AG04450 (cell line): ENCODE data around the gene ITM2C. TPM values are rescaled to one million over a fixed set of nuclear protein-coding genes. Genes with fewer than 3 reads are reported as not detected.

ENCODE experiments used
- CTCF ChIA-PET: fragments of 300-600, 350-600 bp; formaldehyde crosslinking; extraction: SDS; loops from one replicate; lab custom pipeline; 2022; ENCODE audit warnings: antibody characterized with exemption, inconsistent platforms; lab: Charles Lee
- POLR2A ChIA-PET: fragments of 350-600 bp; formaldehyde crosslinking; extraction: SDS; loops from one replicate; lab custom pipeline; 2021; ENCODE audit warnings: antibody characterized with exemption, inconsistent platforms; lab: Yijun Ruan, JAX
- DNase-seq: peaks from one replicate; pipeline ENCODE4 v3.0.0-alpha.2; 2011; ENCODE audit warnings: low read depth, low spot score
- H3K27ac ChIP-seq: one replicate; pipeline ENCODE4 v1.5.1; 2012; ENCODE audit warnings: low read depth, low read length, control low read depth
- H3K27me3 ChIP-seq: one replicate; pipeline ENCODE4 v1.6.0; 2012; ENCODE audit warnings: low read length; ENCODE audit not compliant: control insufficient read depth, insufficient read depth
- H3K4me3 ChIP-seq: 2 replicates; pipeline ENCODE4 v1.5.1; 2011; ENCODE audit warnings: mild to moderate bottlenecking, low read depth, low read length, control low read depth
- H3K9me3 ChIP-seq: 2 replicates; pipeline ENCODE4 v1.5.1; 2012; ENCODE audit warnings: low read length; ENCODE audit not compliant: control insufficient read depth, insufficient read depth
- CTCF ChIP-seq: IDR thresholded peaks from 2 replicates; pipeline ENCODE4 v1.5.1; 2011; ENCODE audit warnings: low read depth, low read length, control low read depth, inconsistent platforms
- polyA plus RNA-seq: library from polyadenylated mRNA; depleted of rRNA; stranded (reverse); fragments of >200 nt; gene quantifications from 2 replicates; pipeline ENCODE4 v1.2.3, GENCODE V29; 2011

Gene ITM2C
- polyA plus RNA-seq, 1 experiment: 371 TPM

- no peak for DNase-seq
- Histone ChIP-seq H3K27me3 (peaks cover 36% of the 10 kb centered on the region), H3K27ac (no peak overlapping the region), H3K4me3 (no peak overlapping the region), H3K9me3 (no peaks in the 10 kb centered on the region)
- TF ChIP-seq CTCF: no peak
- ChIA-PET POLR2A (no interaction called here), CTCF (interaction anchor here (1.3 to 12.0 kb wide), 2 partner anchors 88 to 154 kb away, joined by 4 to 184 read pairs; no protein-coding TSS in a partner anchor)
Observed at GRCh38 chr2:230898713-230899091, 34.0 kb downstream of the ITM2C start.

GRCh38 chr2:230899287-230899686 is 34.5 kb downstream of the ITM2C start:
- peaks cover 36% of the 10 kb centered on the region for H3K27me3 ChIP-seq
- POLR2A ChIA-PET: no interaction called here
- TF ChIP-seq CTCF: no peak
- CTCF ChIA-PET: interaction anchor here (1.3 to 12.0 kb wide), 2 partner anchors 87 to 154 kb away, joined by 4 to 184 read pairs; no protein-coding TSS in a partner anchor
- H3K4me3 ChIP-seq: no peak overlapping the region
- DNase-seq: no peak
- H3K9me3 ChIP-seq: no peaks in the 10 kb centered on the region
- H3K27ac ChIP-seq: no peak overlapping the region

- DNase-seq: no peak
- H3K27ac ChIP-seq: no peak overlapping the region
- H3K9me3 ChIP-seq: no peaks in the 10 kb centered on the region
- ChIA-PET CTCF (interaction anchor here (1.3 to 12.0 kb wide), 2 partner anchors 87 to 153 kb away, joined by 4 to 184 read pairs; no protein-coding TSS in a partner anchor), POLR2A (no interaction called here)
- TF ChIP-seq CTCF: no peak
- H3K27me3 ChIP-seq: peaks cover 36% of the 10 kb centered on the region
- H3K4me3 ChIP-seq: no peak overlapping the region
Observed at GRCh38 chr2:230899786-230900185, 35.0 kb downstream of the ITM2C start.

GRCh38 chr2:230900336-230900995 is 35.7 kb downstream of the ITM2C start:
- no peak for DNase-seq
- Histone ChIP-seq H3K4me3 (no peak overlapping the region), H3K9me3 (no peaks in the 10 kb centered on the region), H3K27ac (no peak overlapping the region), H3K27me3 (peaks cover 36% of the 10 kb centered on the region)
- ChIA-PET CTCF (interaction anchor here (0.7 to 12.0 kb wide), 5 partner anchors 9 to 158 kb away, joined by 4 to 184 read pairs (median 5); no protein-coding TSS in a partner anchor), POLR2A (interaction anchor here (1.0 kb wide), 1 partner anchor 156 kb away, joined by 3 read pairs; the partner anchor contains the start of gene PSMD1)
- TF ChIP-seq CTCF: no peak

DNA sequence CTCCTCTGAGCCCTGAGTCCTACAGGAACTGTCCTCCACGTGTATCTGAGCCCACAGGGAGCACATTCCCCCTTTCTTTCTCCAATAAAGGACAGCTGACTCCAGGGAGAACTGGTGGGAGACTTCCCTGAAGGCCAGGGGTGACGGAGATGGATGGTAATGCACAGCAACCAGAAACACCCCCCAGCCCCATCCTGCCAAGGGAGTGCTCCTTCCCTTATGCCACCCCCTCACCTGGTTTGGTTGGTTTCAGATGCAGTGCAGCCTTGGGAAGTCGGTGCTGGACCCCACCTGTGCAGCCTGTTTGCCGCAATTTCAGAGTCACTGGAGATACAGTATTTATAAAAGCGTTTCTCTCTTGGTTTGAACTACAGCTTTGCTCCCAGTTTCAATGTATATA is 36.3 kb downstream of the ITM2C start:
- Histone ChIP-seq H3K27me3 (peaks cover 36% of the 10 kb centered on the region), H3K4me3 (no peak overlapping the region), H3K27ac (no peak overlapping the region), H3K9me3 (no peaks in the 10 kb centered on the region)
- POLR2A ChIA-PET: interaction anchor here (1.0 kb wide), 1 partner anchor 156 kb away, joined by 3 read pairs; the partner anchor contains the start of gene PSMD1
- no peak for TF ChIP-seq CTCF
- DNase-seq: no peak
- CTCF ChIA-PET: interaction anchor here (0.7 to 12.0 kb wide), 6 partner anchors 10 to 551 kb away, joined by 3 to 184 read pairs (median 4); no protein-coding TSS in a partner anchor
